ENCODE measurements around the gene RDH11.

The RDH11 gene

DNA sequence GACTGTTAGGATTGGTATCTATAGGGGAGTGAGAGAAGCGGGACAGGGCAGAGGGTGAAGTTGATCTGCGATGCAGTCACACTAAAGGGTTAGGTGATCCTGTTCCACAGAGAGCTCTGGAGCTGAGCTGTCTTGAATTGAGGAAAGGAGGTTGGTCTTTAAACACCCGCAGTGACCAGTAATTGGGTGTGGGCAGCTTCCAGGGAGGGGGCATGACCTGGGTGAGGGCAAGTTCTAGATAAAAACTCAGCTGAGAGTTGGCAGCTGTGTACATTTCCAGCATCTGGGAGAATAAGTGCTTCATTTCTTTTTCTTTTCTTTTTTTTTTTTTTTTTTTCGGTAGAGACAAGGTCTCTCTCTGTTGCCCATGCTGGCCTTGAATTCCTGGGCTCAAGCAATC, 41.2 kb upstream of the RDH11 start:
- H3K27ac ChIP-seq (replicated peaks), result no peak overlapping the region
- TF ChIP-seq GABPA (IDR thresholded peaks at IDR 0.05; ENCODE audit: low read depth), result no peak
- no peak for TF ChIP-seq REST (IDR thresholded peaks at IDR 0.05; ENCODE audit: insufficient replicate concordance, low read depth)
- TF ChIP-seq POLR2AphosphoS5 (IDR thresholded peaks at IDR 0.05; ENCODE audit: low read depth), result no peak
- no peak for TF ChIP-seq SPI1 (IDR thresholded peaks at IDR 0.05; ENCODE audit: borderline replicate concordance, low read depth)
- TF ChIP-seq CTCF (IDR thresholded peaks at IDR 0.05; ENCODE audit: insufficient read depth, low read length), result no peak
- no peak for DNase-seq (ENCODE audit: low read depth in 1 of 2, low spot score in 1 of 2)
- no peak overlapping the region for H3K4me3 ChIP-seq (replicated peaks; ENCODE audit: insufficient read depth, low read length)
- no peaks in the 10 kb centered on the region for H3K27me3 ChIP-seq (ENCODE audit: insufficient read depth, poor library complexity, severe bottlenecking)

DNA sequence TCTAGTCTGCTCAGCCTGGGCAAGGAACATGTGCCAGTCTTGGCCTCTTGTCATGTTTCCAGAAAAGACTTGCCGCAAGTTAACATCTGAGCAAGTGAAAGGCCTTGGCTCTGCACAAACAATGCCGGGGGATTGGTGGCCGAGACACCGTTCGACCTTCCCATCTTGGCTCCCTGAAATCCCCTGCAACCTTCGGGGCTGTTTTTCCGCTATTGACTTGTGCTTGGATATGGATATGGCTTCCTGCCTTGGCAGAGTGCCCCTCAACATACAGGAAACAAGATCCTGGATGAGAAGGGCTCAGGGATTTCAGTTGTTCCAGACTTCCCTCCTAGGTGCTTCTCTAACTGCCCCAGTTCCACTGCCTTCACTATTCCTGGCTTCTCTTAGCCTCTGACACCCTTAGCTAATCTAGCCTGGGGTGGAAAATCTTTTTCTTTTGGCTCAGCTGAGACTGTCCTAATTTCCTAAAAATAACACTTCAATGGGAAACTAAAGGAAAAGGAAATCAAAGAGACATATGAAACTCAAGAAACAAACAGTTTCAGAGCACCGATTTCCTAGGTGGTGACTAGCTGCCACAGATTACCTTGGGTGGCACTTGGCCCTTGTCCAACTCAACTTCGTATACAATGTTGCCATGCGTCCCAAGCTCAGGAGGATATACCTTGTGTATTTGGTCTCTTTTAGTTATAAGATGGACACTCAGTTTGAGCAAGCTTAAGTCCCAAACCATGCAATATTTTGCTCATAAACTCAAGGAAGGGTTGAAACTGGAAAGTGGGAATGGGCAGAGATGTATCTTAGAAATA, 40.0 kb upstream of the RDH11 start:
- Histone ChIP-seq H3K27me3 (ENCODE audit: insufficient read depth, poor library complexity, severe bottlenecking) (no peaks in the 10 kb centered on the region), H3K4me3 (replicated peaks; ENCODE audit: insufficient read depth, low read length) (no peak overlapping the region), H3K27ac (replicated peaks) (no peak overlapping the region)
- TF ChIP-seq POLR2AphosphoS5 (IDR thresholded peaks at IDR 0.05; ENCODE audit: low read depth), result no peak
- no peak for TF ChIP-seq GABPA (IDR thresholded peaks at IDR 0.05; ENCODE audit: low read depth)
- TF ChIP-seq SPI1 (IDR thresholded peaks at IDR 0.05; ENCODE audit: borderline replicate concordance, low read depth), result no peak
- no peak for TF ChIP-seq REST (IDR thresholded peaks at IDR 0.05; ENCODE audit: insufficient replicate concordance, low read depth)
- no peak for TF ChIP-seq CTCF (IDR thresholded peaks at IDR 0.05; ENCODE audit: insufficient read depth, low read length)
- DNase-seq (ENCODE audit: low read depth in 1 of 2, low spot score in 1 of 2), result no peak

- no peaks in the 10 kb centered on the region for H3K27me3 ChIP-seq (ENCODE audit: insufficient read depth, poor library complexity, severe bottlenecking)
- H3K4me3 ChIP-seq (replicated peaks; ENCODE audit: insufficient read depth, low read length), result no peak overlapping the region
- TF ChIP-seq CTCF (IDR thresholded peaks at IDR 0.05; ENCODE audit: insufficient read depth, low read length), result no peak
- TF ChIP-seq POLR2AphosphoS5 (IDR thresholded peaks at IDR 0.05; ENCODE audit: low read depth), result no peak
- TF ChIP-seq GABPA (IDR thresholded peaks at IDR 0.05; ENCODE audit: low read depth), result no peak
- no peak for TF ChIP-seq REST (IDR thresholded peaks at IDR 0.05; ENCODE audit: insufficient replicate concordance, low read depth)
- TF ChIP-seq SPI1 (IDR thresholded peaks at IDR 0.05; ENCODE audit: borderline replicate concordance, low read depth), result no peak
- DNase-seq (ENCODE audit: low read depth in 1 of 2, low spot score in 1 of 2), result no peak
- H3K27ac ChIP-seq (replicated peaks), result no peak overlapping the region
Measured at GRCh38 chr14:67734675-67735074, 39.1 kb upstream of the RDH11 start.
